CD1c-positive myeloid dendritic cell (primary cell): ENCODE measurements around the gene LNPK.
"Not testable (repeated sequence)": the region's sequence is repeated elsewhere in the genome, so short reads cannot be mapped to it uniquely, and the experiment has no call there.

Experiments
- DNase-seq: peaks from one replicate; pipeline ENCODE4 v3.0.0-alpha.2; 2016; ENCODE audit errors: extremely low spot score

The LNPK gene

DNA sequence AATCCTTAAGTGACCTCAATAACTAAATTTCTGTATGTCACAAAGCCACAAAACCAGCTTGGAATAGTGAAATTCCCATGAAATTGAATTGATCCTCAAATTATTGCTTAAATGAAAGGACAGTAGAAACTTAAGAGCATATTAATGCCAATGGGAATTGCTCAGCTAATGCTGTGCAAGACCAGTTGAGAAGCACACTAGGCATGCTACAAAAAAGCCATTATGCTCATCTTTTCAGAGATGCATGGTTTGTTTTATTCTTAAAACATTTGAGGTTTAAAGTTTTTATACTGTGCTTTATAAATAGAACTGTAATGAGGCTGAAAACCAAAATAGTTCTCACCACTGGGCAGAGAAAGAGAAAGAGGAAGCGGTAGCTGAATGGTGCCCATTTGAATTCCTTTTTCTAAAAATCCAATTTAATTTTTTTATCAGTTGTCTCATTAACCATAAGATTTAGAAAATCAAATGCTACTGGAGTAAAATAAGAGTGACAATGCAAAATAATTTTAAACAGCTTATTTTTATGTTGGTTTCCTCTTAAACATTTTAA, 98.6 kb downstream of the LNPK start:
- DNase-seq = no peak

DNA sequence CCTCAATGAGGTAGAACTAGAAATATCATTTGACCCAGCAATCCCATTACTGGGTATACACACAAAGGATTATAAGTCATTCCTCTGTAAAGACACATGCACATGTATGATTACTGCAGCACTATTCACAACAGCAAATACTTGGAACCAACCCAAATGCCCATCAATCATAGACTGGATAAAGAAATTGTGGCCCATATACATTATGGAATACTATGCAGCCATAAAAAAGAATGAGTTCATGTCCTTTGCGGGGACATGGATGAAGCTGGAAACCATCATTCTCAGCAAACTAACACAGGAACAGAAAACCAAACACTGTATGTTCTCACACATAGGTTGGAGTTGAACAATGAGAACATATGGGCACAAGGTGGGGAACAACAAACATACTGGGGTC, 106.1 kb downstream of the LNPK start:
- DNase-seq = not testable (repeated sequence)

DNA sequence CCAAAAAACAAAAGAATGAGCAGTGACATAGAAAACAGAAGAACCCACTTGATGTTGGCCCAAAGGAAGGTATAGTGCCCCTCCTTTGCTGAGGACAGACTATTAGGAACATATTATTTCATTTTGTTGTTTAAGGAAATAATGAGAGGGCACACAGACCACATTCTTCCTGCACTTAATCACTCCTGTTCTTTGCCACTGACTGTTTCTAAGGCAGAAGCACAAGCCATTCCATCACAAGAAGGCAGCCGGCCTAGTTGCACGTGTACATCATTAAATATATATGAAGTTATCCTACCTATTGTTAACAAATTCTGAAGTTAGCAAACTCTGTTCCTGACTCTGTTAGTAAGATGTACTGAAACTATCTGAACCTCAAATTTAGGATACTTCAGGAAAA, 110.0 kb downstream of the LNPK start:
- DNase-seq = no peak

DNA sequence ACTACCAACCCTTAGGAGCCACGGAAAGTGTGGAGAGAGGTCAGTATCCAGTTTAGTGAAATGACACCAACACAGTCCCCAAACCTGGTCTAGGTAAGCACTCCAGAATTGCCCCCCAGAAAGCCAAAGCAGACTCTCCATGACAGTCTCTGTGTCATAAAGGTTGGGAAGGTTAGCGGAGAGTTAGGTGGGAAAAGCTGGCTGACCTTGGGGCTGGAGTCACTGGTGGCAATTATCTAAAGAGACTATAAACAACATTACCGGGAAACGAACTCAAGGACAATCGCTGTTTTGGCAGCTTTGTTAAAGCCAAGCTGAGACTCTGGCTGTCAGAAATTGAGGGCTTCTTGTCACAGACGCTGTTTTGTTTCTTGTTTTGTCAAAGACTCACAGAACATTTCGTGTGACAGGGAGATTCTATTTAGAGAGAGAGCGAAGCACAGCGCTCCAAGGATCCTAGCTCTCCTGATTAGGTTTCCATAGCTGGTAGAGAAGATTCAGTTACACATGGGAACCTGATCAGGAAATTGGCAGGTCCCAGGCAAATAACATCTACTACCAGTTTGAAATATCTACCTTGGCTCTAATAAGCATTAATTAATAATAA, 111.3 kb downstream of the LNPK start:
- no peak for DNase-seq

DNA sequence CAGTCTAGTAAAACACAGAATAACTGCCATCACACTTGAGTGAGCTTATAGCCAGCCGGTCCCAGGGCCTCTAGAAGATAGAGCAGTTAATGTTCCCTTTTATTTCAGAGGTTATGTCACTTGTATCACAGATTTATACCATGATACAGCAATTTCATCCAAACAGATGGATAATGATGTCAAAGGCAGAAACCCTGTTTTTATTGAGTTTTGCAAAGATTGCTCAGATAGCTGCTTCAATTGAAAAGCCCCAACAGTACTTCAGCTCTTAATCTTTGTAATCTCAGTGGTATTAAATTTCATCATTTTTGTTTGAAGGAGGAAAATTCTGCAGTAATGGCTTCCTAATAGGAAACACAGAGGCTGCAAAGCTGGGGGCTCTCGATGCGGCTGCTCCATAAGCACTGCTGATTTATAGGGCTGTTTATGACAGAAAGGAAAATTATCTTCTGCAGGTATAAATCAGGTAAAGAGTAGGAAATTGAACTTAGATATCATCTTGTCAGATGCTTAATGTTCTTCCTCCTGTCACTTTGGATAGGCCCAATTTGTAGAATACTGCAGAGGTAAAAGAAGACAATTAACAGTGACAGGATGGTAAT, 112.3 kb downstream of the LNPK start:
- no peak for DNase-seq

DNA sequence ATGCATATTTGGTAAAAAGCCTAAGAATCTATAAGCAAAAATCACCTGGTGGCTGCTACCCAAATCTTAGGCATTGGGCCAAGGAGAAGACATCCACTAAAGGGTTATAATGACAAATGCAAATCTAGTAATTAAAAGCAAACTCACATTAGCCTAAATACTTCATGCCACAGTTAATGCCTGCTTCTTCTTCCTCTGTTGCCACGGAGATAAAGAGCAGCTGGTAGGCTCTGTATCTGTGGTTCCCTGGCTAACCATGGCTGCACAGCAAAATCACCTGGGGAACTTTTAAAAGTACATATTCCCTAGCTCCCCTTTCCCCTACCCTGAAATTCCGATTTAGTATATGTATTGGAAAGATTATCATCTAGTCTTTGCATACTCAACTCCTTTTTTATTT, 114.3 kb downstream of the LNPK start:
- no peak for DNase-seq

DNA sequence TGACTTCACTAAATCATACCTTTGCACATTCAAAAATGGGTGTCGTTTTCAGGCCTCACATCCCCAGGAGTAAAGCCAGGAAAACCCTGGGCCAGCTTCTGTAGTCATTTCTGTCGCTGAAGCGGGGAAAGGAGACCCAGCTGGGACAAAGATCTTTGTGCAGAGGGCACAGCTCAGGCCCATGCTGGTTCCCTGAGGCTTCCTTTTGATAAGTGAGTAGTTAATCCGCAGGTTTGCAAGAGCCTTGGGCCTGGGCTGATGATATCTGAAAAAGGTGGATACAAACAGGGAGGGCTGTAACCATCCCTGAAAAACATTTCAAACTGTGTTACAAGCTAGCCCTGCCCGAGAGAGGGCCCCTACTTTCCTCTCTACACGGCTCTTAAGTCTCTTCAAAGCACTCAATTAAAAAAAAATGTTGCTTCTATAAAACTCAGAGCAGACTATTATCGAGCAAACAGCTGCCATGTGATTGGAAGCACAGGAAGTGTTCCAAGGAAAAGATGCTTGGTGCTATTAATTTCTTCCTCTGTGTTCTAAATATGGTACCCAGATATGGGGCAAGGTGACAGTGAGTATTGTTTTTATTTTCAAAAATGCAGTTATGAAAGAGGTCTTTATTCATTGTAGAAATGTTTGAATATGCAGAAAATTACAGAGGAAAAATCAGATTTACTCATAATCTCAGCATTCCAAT, 117.2 kb downstream of the LNPK start:
- no peak for DNase-seq

DNA sequence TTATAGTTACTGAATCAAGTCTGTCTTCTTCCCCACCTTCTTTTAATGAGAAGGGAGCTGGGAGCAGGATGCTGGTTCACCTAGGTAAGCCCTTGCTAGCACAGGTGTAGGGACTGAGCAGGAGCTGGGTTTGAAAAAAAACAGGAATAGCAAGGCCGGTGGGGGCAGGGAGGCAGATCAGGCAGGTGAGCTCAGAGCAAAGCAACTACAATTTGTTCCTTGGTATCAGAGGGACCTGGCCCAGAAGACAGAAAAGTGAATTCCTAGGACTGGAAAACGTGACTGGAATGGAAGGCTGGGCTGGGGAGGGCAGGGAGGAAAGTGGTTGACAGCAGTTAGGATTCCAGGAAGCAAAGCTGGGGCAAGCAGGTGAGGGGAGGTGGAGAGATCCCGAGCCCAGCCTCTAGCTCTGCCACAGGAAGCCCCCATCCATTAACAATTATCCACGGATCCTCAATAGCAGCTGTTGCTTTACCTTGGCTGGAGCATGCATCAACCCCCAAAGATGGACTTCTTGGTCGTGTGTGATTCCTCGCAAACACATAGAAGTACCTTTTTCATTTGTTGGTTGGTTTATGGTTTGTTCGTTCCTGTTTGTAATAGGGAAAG, 118.4 kb downstream of the LNPK start:
- no peak for DNase-seq

DNA sequence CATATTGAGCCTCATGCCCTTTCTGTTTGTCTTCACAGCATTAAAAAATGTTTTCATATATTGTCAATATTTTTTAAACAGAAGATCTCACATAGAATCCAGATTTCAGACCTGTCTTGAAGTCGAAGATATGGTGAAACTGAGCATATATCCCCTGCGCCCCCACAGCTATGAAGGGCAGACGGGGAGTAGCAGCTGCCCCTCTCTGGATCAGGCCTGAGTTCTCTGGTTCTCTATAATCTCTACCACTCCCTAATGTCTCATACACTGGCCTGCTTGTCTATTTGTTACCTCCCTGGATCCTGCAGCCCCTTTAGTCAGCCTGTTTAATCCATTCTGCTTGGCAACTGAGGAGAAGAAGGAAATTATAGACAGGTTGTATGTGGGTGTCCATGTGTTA, 122.4 kb downstream of the LNPK start:
- no peak for DNase-seq

DNA sequence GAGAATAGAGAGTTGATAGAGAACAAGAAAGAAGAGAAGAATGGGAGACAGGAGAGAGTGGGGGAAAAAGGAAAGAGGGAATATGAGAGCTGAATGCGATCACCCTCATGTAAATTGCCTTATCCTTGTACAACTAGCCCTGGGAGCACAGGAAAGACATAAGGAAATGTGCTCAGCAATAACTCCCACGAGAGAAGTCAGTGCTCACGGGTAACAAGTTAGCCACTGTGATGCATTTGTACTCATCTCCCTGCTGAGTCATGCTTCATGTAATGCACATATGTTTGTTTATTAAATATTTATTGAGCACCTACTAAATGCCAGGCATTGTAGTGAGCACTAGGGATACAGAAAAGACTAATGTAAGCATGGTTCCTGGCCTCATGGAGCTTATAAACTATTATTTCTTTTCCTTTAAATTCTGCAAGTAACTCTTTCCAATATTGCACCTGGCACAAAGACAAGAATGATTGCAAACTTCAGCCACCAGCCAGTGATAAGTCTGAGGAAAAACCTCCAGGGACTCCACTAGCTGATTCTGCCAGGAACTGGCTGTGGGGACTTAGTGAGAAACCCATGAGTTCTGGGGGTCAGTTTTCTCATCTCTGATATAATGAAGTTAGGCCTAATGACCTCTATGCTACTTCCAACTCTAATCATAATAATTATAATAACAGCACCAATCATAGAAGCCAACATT, 124.1 kb downstream of the LNPK start:
- no peak for DNase-seq

DNA sequence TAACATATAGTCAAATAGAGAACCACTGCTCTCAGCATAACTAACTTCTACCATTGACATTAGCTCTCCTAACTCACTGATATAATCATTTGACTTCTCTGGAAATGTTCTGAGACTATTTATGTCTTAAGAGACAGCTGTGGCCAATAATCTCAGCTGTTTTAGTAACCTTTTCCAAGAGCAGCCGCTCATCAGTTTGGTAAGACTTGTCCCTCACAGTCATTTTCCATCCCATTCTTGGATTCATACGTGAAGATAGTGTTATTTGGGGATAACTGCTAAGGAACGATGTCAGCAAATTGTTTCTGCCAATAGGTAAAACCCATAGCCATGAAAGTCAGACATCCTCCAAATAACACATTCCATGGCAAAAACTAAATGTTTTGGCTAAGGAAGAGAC, 127.8 kb downstream of the LNPK start:
- no peak for DNase-seq
